ENCODE results near the gene PKM.
"Not testable (repeated sequence)": the region's sequence is repeated elsewhere in the genome, so short reads cannot be mapped to it uniquely, and the experiment has no call there.

The PKM gene

GRCh38 chr15:72174551-72175165, 56.3 kb downstream of the PKM start:
- DNase-seq: no peak

DNA sequence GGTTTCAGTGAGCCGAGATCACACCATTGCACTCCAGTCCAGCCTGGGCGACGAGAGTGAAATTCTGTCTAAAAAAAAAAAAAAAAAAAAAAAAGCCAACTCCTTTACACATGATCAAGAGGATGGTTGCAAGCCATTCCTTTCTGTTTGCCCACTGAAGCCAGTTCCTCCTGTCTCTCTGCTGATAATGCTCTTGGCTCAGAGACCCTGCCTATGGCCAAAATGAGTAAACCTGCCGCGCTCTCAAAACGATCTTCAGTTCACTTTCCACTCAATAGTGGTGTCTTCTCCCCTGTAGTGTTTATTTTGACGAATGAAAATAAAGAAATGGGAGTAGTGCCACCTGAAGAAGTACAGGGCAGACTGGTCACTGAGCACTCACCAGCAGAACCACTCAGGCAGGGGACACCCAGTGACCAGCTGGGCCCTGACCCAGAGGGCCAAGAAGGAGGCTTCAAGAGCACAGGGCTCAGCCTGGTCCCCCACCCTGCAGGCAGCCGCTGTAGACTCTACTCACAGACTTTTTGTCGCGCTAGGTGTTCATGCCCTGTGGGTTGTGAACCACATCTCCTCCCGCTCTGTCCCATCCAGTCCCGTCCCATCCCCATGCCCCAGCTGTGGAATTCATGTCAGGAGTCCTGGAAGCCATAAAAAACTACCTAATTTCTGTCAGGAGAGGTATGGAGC, 57.0 kb downstream of the PKM start:
- no peak for DNase-seq

- no peak for DNase-seq
Measured at GRCh38 chr15:72173401-72173800, 57.6 kb downstream of the PKM start.

- DNase-seq: no peak
Measured at GRCh38 chr15:72172796-72173195, 58.2 kb downstream of the PKM start.

GRCh38 chr15:72171978-72172377, 59.0 kb downstream of the PKM start:
- DNase-seq: not testable (repeated sequence)

DNA sequence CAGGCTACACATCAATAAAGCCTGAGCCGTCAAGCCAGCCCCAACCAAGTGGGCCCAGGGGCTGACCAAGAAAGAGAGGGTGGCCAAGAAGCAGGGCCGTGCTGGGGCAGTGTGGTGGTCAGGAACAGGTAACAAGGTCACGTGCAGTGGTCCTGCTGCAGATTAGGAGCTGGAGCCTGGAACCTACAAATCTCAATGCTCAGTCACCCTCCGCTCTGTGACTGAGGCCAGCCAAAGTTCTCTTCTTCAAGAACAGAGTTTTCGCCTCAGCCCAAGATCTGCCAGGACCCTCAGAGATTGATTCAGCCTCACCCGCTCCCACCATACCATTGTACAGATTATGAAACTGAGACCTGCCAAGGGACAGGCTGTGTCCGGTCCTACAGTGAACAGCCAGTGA, 60.3 kb downstream of the PKM start:
- no peak for DNase-seq

GRCh38 chr15:72169921-72170611, 60.9 kb downstream of the PKM start:
- no peak for DNase-seq

DNA sequence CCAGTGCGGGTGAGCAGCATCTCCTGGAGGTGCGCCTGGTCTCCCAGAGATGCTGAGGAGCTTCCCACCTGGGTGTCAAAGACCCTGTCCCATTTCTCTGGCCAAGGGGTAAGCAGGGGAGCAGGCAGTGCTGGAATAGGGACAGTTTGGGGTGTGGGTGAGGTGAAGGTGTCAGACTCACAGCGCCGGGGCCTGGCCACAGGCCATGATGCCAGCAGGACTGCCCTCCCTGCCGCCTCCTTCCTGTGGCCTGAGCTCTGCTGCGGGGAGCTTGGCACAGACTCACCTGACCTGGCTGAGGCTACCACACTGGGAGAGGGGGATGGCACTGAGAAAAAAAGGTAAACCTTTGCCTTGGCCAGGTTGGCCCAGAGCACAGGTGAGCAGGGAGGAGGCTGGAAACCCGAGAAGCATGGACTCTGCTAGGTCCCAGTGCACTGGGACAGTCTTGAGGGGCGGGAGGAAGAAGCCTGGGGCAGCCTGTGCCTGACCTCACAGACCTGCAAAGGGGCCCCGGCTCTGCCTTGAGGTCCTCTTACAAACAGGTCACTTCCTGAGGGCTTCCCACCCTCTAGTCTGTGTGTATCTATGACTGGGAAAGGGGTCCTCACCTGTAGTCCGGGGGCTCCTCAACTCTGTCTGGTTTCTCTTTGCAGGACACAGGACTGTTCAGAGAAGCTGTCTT, 61.6 kb downstream of the PKM start:
- no peak for DNase-seq

GRCh38 chr15:72168808-72169190, 62.2 kb downstream of the PKM start:
- DNase-seq: no peak

DNA sequence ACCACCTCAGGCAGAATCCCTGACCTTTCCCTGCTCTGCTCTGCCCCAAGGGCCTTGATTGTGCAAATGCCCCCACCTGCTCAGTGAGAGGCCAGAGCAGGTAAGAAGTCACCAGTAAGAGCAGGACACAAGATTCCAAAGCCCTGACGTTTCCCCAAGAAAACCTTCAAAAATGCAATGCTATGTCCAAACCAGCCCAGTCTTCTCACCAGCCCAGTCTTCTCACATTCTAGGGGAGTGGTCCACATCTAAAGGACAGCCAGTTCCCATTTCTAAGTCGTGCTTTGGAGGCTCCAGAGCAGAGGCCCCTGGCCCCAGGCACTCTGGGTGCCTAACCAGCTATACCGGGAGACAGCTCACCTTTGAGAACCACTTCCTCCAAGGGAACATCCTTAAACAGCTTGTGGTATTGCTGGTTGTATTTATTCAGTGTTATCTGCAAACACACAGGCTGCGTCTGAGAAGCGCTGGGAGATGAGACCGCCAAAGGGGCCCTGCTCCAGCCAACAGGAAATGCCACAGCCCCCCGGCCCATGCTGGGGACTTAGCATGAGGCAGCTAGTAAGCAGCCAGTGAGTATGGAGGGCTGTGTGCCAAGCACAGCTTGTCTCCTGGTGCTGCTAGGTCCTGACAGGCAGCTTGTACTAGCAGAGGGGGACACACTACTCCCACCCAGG, 62.7 kb downstream of the PKM start:
- DNase-seq: no peak

DNA sequence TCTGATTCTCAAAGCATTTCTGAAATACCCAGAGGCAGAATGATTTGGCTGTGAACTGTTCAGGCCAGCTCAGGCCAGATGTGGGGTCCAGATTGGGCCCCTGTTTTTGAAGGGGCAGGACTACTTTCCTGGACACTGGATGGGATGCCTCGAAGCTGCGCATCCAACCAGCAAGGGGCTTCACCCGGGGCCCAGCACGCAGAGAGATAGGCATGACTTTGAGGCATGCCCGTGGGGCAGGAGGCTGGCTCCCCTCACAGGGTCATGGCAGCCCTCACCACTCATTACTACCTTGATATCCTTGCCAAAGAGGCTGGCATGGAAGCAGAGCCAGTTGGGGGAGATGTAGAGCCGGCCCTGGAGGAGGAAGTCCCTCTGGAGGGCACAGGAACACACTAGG, 63.5 kb downstream of the PKM start:
- DNase-seq: no peak

DNA sequence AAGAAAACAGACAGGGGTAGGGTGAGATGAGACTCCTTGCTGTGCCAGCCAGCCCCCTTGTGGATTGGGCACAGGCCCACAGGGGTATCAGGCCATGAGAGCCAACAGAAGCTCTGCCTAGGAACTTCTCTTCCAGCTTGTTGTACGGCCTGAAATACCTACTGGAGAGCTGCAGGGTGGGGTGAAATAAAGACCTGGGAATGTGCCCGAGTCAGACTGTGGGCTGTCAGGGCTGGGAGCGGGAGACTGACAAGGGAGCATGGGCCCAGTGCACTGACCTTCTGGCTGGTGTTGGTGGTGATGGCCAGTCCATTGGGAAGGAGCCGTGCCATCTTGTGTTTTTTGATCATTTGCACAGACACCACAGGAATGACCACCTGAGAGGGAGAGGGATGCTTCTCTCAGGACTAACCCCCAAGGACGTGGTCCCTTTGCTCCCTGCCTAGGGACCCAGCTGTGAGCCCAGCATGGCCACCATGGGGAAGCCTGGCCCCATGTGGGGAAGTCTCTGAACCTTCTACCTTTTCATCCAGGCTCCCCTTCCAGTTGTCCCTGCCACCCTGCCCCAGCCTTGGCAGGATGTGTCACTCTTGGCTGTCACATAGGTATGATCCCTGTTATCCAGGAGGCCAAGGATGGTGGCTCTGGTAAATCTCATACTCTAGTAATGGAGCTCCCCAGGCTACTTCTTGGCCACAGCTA, 64.1 kb downstream of the PKM start:
- no peak for DNase-seq

- DNase-seq: no peak
Measured at GRCh38 chr15:72163719-72164118, 67.3 kb downstream of the PKM start.

GRCh38 chr15:72162569-72162968, 68.4 kb downstream of the PKM start:
- no peak for DNase-seq

DNA sequence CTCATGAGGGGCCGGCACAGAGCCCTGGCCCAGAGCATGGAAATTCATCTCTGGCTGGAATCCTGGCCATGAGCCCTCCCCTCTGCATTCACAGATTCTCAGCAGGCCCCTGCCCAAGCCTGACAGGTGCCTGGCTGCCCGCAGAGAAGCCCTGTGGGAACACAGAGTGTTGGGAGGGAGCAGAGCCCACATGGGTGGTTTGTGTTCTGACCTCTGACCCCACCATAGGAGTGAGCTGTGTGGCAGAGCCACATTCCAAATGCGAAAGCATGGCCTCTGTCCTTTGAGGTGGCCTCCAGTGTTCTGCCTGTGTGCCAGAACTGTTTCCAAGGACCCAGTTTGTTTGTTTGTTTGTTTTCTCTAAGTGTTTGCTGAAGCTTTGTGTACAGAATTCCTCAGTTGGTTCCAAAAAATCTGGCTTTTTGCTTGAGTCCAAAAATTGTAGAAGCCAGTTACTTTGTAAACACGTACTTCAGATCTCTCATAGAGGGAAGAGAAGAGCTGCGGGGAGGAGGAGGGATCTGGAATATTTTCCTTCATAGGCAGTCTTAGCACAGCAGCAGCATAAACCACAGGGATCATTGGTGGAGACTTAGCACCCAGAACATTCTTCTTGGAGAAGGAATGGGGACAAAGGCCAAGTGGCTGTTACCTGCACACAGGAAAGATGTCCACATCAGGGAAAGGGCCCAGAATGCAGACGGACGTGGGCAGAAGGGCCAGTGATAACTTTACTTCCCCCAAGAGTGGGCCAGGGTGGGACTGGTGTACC, 69.4 kb downstream of the PKM start:
- no peak for DNase-seq

DNA sequence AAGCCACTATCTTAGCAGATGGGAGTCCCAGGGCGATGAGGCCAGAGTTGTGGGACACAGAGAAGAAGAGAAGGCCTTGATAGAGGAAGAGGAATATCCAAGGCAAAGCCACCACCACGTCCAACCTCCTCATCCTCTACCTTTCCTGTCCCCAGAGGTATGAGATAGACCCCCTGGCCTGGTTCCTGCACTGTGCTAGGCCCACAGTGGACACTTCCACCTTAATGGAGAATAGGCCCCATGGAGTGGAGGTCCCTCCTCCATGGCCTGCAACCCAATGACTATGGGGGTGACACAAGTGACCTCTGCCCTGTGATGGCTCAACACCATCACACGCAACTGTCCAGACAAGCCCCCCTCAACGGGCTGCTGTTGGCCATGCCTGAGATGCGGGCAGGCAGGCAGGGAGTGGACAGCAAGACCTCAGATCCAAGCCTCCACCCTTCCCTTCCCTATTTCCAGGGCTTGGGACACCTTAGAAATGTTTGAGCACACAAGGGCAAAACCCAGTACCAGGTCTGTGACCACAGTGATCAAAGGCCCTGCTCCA, 70.2 kb downstream of the PKM start:
- no peak for DNase-seq

DNA sequence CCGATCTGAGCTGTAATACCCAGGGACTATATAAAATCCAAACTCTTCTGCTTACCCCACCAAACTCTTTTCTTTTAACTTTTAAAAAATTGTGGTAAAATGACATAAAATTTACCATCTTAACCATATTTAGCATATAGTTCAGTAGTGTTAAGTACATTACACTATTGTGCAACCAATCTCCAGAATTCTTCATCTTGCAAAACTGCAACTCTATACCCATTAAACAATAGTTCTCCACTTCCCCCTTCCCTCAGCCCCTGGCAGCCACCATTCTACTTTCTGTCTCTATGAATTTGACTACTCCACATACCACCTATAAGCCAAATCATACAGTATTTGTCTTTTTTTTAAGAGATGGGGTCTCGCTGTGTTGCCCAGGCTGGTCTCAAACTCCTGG, 74.1 kb downstream of the PKM start:
- DNase-seq: no peak

GRCh38 chr15:72155635-72156616, 75.1 kb downstream of the PKM start:
- DNase-seq: peak; percentile 56

DNA sequence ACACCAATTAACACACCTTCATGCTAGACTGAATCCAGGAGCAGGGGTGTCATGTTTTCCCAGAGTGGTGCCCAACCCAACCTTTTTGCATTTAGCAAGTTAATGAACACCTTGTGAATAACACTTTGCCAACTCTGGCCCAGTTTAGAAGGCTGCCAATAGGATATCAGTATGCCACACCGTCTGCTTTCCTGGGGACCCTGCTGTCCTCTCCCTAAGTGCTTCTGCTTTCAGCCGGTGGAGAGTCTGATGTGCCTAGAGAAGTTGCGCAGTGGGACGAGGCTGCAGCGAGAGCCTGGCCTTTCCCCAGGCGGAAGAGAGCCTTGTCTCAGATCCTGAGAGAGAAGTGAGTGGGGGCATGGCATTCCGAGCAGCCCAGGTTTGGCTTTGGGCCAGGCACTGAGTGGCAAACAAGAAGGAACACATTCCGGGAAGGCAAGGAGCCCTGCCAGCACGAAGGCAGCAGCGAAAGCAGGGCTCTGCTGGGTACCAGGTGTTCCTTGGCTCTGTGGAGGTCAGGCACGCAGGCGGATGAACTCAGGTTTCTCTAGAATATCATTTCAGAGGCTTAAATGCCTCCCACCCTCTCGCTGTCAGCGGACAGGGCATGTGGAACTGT, 75.9 kb downstream of the PKM start:
- no peak for DNase-seq

GRCh38 chr15:72154316-72154715, 76.7 kb downstream of the PKM start:
- DNase-seq: no peak
